Fibroblast of mammary gland (primary cell): ENCODE data around the gene C5AR2.
"Not testable (repeated sequence)": the region's sequence is repeated elsewhere in the genome, so short reads cannot be mapped to it uniquely, and the experiment has no call there.

Experiments
- DNase-seq: peaks from one replicate; pipeline ENCODE4 v3.0.0-alpha.2; 2010; ENCODE audit warnings: low read depth
- H3K4me3 ChIP-seq: 2 replicates; pipeline ENCODE4 v1.5.1; 2011; ENCODE audit warnings: low read depth, mild to moderate bottlenecking, low read length, moderate library complexity; ENCODE audit not compliant: control insufficient read depth
- TF ChIP-seq, protein P1 (sequence below): conservative IDR thresholded peaks from 2 replicates; pipeline ENCODE4 v1.5.1; 2011; ENCODE audit warnings: low read depth, low read length, inconsistent platforms; ENCODE audit not compliant: control insufficient read depth, insufficient read depth

Gene C5AR2

GRCh38 chr19:47322058-47322457 lies 9.9 kb upstream of the C5AR2 start:
- no peak for DNase-seq
- TF ChIP-seq, protein P1, sequence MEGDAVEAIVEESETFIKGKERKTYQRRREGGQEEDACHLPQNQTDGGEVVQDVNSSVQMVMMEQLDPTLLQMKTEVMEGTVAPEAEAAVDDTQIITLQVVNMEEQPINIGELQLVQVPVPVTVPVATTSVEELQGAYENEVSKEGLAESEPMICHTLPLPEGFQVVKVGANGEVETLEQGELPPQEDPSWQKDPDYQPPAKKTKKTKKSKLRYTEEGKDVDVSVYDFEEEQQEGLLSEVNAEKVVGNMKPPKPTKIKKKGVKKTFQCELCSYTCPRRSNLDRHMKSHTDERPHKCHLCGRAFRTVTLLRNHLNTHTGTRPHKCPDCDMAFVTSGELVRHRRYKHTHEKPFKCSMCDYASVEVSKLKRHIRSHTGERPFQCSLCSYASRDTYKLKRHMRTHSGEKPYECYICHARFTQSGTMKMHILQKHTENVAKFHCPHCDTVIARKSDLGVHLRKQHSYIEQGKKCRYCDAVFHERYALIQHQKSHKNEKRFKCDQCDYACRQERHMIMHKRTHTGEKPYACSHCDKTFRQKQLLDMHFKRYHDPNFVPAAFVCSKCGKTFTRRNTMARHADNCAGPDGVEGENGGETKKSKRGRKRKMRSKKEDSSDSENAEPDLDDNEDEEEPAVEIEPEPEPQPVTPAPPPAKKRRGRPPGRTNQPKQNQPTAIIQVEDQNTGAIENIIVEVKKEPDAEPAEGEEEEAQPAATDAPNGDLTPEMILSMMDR: no peak
- no peak overlapping the region for H3K4me3 ChIP-seq

- TF ChIP-seq, protein P1: no peak
- no peak overlapping the region for H3K4me3 ChIP-seq
- DNase-seq: no peak
These were observed 8.6 kb upstream of the C5AR2 start for GRCh38 chr19:47323409-47323808.

DNA sequence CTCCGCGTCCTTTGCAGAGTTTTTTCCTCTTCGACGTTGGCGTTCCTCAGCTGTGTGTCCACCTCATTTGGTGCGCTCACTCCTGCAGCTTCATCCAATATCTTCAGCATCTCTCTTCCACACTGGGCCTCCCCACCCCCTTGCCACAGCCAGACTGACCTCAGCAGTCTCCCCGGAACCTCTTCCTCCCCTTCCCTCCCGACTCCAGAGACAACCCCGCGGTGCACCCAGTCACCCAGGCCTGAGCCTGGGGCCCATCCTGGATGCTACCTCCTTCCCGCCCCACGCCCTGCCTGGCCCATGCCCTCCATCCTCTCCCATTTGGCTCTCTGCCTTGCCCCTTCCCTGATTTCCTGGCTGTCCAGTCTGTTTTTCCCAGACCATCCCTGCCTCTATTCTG lies 8.1 kb upstream of the C5AR2 start:
- H3K4me3 ChIP-seq: no peak overlapping the region
- TF ChIP-seq, protein P1: no peak
- no peak for DNase-seq

DNA sequence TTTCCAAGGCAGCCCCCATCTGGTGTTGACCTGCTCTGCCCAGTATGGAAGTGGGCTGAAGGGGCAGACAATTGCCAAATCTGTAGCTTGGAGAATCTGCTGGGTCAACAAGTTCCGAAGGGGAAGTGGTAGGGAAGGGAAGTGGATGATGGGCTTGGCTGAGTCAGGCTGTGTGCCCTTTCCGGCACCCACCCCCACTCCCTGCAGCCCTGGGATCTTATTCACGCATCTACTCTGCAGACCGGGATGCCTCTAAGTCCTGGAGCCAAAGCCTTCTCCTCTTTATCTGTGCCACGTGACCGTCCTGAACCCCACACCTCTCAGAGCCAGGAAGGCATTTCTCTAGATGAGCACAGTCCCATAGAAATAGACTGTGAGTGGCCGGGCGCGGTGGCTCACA lies 7.5 kb upstream of the C5AR2 start:
- no peak for DNase-seq
- no peak overlapping the region for H3K4me3 ChIP-seq
- TF ChIP-seq, protein P1: no peak

- DNase-seq: no peak
- no peak overlapping the region for H3K4me3 ChIP-seq
- TF ChIP-seq, protein P1: no peak
These were observed 1.5 kb upstream of the C5AR2 start for GRCh38 chr19:47330466-47330869.

DNA sequence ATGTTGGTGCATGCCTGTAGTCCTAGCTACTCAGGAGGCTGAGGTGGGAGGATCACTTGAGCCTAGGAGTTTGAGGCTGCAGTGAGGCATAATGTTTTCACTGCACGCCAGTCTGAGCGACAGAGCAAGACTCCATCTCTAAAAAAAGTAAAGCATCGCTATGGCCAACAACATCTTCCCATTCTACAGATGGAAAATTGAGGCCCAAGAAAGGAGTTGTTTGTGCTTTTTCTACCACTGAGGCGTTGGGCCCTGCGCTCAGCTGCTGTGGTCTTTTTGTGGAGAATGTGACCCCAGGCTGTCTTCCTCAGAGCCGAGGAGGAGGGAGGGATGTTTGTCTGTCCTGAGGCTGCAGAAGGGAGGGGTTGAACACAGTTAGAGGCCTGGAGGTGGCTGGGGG lies 485 bp upstream of the C5AR2 start:
- TF ChIP-seq, protein P1: no peak

DNA sequence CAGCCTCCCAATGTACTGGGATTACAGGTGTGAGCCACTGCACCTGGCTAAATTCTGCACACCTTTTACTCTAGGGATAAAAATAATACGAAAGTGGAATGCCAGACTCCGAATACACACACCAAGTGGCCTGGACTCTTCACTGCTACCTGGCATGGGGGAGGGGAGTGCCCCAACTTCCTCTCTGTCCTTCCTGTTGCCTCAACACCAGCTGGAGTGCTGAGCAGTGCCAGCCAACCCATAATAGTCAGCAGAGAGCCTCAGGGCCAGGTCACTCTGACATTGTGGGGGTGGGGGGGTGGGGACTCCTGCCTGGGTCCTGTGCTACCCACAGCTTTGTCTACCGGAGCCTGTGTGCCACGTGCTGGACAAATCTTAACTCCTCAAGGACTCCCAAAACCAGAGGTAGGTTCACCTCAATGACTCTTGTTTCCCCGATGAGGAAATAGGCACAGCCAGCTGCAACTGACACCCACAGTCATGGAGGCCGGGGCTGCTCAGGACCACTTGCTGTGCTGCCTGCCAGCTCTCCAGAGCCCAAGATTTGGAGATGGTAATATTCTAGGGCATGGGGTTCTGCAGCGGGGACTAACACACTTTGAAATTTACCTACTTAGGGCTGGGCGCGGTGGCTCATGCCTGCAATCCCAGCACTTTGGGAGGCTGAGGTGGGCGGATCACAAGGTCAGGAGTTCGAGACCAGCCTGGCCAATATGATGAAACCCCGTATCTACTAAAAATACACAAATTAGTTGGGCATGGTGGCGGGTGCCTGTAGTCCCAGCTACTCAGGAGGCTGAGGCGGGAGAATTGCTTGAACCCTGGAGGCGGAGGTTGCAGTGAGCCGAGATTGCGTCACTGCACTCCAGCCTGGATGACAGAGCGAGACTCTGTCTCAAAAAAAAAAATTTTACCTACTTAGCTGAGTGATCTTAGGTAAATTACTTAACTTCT lies 5.1 kb downstream of the C5AR2 start:
- not testable (repeated sequence) for H3K4me3 ChIP-seq, DNase-seq

More for the DNA sequence above, 485 bp upstream of the C5AR2 start:
- no peak overlapping the region for H3K4me3 ChIP-seq
- DNase-seq: no peak
